ENCODE measurements around the gene KLK2.

GRCh38 chr19:50873056-50873455, at the start of gene KLK2:
- TF ChIP-seq CTCF (conservative IDR thresholded peaks at IDR 0.05; ENCODE audit: low read length): no peak
- TF ChIP-seq EZH2phosphoT487 (IDR thresholded peaks at IDR 0.05; ENCODE audit: borderline replicate concordance): no peak

All from Loucy (cell line).